VCaP (cell line): ENCODE results near the gene FHIT.
A peak's percentile ranks its signal among the peaks of the same experiment; 100 is the strongest.

ENCODE experiments used
- H3K27ac ChIP-seq: fragments of 450-650 bp; 2 replicates; pipeline ENCODE4 v1.5.1; 2017
- TF ChIP-seq, protein P1 (sequence below): fragments of 450-650 bp; conservative IDR thresholded peaks from 2 replicates; pipeline ENCODE4 v1.5.1; 2017; ENCODE audit warnings: mild to moderate bottlenecking, moderate library complexity

FHIT gene

DNA sequence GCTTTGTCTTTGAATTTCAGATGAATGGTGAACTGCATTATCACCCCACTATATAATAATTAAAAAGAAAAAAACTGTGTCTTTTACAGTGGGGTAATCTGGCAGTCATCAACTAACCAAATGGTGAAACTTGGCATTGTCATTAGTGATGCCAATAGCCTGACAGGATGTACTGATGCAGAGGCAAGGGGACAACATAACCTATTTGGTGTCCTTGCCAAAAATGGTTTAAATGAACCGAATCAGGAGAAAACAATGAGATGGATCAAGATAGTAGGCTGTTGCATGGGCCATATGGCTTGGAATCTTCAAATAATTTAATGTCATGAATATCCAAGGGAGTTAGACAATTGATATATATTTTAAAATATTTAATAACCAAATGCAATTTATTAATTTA is 738.7 kb downstream of the FHIT start:
- no peak overlapping the region for H3K27ac ChIP-seq
- TF ChIP-seq, protein P1, sequence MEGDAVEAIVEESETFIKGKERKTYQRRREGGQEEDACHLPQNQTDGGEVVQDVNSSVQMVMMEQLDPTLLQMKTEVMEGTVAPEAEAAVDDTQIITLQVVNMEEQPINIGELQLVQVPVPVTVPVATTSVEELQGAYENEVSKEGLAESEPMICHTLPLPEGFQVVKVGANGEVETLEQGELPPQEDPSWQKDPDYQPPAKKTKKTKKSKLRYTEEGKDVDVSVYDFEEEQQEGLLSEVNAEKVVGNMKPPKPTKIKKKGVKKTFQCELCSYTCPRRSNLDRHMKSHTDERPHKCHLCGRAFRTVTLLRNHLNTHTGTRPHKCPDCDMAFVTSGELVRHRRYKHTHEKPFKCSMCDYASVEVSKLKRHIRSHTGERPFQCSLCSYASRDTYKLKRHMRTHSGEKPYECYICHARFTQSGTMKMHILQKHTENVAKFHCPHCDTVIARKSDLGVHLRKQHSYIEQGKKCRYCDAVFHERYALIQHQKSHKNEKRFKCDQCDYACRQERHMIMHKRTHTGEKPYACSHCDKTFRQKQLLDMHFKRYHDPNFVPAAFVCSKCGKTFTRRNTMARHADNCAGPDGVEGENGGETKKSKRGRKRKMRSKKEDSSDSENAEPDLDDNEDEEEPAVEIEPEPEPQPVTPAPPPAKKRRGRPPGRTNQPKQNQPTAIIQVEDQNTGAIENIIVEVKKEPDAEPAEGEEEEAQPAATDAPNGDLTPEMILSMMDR = no peak

DNA sequence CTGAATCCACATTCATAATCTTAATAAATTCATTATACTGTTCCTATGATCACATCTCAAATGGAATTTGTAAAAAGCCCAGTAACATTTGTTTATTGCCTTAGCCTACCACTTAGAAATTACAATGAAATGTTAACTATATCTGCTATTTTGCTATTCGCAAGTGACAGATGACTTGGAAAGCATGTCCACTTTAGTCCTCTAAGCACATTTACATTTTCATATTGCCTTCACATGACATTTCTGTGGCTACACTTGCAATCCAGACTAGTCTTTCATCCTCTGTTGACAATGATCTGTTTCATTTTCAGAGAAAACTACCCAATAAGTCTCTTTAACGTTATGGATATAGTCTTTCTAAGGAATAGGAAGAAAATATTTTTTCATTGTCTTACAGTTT is 741.8 kb downstream of the FHIT start:
- no peak overlapping the region for H3K27ac ChIP-seq
- TF ChIP-seq, protein P1 = no peak

DNA sequence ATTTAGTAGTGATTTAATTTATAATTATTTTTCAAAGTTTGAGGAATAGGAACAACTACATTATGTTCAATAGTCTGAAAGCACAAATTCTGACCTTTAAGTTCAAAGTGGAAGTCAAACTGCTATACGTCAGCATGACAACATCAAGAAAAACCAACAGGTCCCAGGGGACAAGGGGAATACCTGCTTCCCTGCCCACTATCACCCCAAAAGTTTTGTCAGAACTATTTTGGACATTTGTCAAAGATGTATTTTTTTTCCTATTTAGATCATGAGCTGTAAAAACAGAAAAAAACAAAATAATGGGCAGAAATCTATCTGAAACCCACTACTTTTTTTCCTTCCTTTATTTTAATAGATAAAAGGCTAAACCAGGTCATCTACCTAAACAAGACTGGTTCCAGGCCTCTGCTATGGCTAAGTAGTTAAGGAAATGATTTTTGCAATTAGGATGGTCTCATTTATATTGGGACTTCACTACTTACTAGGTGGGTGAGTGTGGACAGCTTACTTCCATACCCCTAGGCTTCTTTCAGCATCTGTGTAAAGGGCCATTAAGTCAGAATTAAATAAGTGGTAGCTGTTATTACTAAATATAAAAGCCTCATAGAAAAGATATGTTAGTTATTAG is 746.3 kb downstream of the FHIT start:
- no peak overlapping the region for H3K27ac ChIP-seq
- TF ChIP-seq, protein P1 = no peak

DNA sequence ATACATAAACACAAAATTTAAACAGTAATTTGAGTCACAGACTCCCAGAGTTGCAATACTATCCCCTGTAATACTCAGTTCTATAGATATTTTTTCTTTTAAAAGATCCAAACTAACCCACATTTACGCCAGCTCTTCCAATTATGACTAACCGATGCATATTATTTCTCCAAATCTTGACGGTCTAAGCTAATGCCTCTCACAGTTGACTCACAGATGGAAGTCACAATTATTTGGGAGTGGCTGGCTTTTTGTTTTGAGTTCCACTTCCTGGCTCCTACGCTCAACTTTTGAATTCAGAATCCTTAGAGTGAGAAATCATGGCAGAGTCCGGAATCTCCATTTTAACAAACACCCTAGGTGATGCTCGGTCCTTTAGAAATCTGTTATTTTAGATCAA is 749.9 kb downstream of the FHIT start:
- no peak overlapping the region for H3K27ac ChIP-seq
- TF ChIP-seq, protein P1 = no peak

GRCh38 chr3:60497902-60498301 is 753.4 kb downstream of the FHIT start:
- TF ChIP-seq, protein P1 = no peak
- peak overlapping the region; percentile 54 for H3K27ac ChIP-seq

DNA sequence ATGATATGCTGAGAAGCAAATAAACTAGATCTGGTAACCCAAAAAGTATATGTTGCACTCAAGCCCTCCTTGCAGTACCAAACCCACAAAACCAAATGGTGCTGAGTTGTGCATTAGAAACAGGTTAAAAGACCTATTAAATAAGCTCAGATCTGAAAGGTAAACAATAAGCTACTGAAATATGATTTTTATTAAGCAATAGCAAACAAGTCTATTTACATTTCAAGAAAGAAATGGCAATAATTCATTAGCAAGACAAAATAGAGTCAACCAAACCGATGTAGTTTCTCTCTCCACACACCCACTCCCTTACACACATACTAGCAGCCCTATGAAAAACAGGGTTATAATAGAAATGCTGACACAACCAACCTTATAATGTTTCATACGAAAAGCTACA is 760.3 kb downstream of the FHIT start:
- peak overlapping the region; percentile 76 for H3K27ac ChIP-seq
- TF ChIP-seq, protein P1 = no peak

DNA sequence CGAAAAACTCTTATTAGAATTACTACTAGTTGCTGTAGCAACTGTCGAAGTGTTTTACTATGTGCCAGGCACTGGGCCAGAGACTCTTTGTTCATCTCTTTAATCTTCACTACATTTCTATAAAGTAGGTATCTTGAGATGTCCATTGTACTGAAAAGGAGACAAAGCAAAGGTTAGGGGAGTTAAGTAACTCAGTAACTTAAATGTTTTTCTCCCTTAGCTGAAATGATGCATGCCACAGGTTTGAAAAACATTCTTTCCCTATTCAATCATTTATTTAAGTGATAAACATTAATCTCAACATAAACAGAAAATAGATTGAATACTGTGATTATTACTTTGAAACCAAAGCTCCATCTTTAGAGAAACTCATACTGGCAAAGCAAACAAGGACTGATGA is 776.2 kb downstream of the FHIT start:
- H3K27ac ChIP-seq = no peak overlapping the region
- TF ChIP-seq, protein P1 = no peak
